Uterine smooth muscle cell (primary cell): ENCODE data around the gene TPCN1. TPM values are rescaled to one million over a fixed set of nuclear protein-coding genes. Genes with fewer than 3 reads are reported as not detected.

Source experiments
- total RNA-seq: library from RNA; depleted of rRNA; stranded (reverse); fragments of >200 nt; gene quantifications from 2 replicates; pipeline ENCODE4 v1.2.3, GENCODE V29; 2014

Gene TPCN1
- total RNA-seq, result 12.0 and 34.0 TPM in 2 replicates

DNA sequence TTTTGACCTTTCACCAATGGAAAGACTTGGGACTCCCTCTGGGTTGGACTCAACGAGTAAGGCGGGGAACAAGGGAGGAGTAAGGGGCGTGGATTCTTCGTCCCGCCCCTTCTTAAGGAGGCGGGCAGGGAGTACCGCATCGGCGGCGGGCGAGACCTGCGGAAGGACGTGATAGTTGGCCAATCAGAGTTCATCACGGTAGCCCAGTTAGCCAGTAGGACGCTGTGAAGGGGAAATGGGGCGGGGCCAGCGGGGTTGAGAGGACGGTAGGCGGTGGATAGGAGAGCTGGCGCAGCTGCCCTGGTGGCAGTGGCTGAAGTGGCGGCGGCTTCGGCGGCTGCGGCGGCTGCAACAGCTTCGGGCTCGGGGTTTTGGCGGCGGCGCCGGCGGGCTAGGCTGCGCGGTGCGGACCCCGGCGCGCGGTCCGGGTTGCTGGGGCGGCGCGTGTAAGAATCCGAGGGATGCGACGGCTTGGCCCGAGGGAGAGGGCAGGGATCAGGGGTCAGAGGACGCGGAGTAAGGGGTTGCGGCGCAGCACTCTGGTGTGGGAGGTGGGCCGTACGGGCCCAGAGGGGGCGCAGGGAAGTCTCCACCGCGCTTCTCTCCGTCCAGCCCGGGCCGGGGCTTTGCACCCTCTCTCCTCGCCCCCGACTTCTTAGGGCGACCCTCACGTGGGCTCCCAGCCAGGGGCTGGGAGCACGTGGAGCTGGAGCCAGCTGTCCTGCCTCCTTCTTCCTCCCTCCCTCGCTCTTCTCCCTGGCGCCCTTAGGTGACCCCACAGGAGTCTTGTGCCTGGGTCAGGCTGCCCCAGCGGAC, at the start of gene TPCN1:
Gene TPCN1, plus strand, starts transcription at position 284 of the 816 bp plus-strand sequence. CDS start 5,389 bp downstream, outside the sequence.

DNA sequence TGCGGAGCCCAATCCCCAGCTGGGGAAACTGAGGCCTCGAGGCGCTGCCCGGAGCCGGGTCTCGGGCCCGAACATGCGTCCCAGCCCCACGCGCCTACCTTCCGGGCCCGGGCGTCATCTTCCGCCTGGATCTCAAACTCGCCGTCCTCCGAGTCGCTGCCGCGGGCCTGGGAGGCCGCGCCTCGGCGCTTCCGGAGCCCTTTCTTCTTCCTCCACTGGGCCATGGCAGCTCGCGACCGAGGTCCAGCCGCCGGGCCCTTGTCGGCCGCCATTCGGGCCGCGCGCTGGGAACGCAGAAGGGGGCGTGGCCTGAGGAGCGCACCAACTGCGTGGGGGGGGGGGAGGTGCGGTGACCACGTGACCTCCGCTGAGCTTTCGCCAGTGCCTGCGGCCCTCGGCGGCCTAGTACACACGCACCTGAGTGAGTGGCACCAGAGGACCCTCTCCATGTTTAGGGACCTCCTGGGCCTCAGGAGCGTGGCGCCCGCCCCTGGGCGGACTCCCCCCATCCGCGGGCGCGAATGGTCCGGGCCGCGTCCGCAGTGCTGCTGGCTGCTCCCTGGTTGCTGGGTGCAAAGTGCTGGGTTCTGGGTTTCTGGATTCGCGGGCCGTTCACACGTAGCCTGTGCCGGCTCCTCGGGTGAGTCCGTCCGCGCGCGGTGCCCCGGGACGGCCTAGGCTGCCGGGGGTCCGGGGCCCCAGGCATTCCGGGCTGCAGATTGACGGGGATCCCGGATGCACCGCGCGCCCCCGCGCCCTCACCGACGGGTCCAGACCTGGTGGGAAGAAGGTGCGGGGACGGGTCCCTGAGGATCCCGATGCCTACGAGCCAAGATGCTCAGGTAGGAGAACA, 35.9 kb upstream of the TPCN1 start, which contains the start of the genes DDX54 and RITA1:
Gene DDX54, minus strand, starts transcription at position 299 of the 853 bp plus-strand sequence. Its CDS starts 27 bp downstream, at position 272.
Gene RITA1, plus strand, starts transcription at position 542 of the 853 bp plus-strand sequence. CDS start 1,026 bp downstream, outside the sequence.

DNA sequence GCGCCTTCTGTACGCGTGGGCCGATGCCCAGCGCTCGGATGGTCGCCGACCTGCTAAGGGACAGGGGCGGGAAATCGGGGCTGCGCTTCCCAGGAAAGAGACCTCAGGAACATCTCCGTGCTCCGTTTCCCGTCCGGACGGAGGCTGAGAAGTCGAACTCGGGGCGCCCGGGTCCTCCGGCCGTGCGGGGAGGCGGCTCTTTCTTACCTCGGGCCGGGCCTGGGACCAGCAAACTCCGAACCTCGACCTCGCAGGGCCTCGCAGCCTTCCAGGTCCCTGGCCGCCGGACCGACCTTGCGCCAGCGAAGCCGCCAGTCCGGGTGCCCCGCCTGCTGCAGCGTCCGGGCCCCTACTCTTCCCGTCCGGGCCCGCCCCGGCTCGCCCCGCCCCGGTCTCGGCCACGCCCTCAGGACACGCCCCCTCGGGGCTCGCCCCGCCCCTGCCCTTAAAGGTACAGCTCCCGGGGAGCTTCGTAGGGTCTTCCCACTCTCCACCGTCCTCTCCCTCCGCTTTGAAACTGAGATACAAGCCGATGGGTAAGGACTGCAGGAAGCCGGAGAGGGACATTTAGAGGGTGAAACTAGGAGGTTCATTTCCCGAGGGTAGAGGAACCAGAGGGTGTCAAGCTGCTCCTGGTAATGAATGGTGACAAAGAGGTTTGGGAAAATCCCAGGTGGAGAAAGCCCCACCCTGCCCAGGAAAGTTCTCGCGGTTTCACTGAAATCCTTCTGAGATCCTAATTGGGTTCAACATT, 113.7 kb downstream of the TPCN1 start, which contains the start of gene SLC8B1:
Gene SLC8B1, minus strand, starts transcription at position 324 of the 754 bp plus-strand sequence. CDS start 2,231 bp downstream, outside the sequence.

Other genes starting within 250 kb of the TPCN1 start
- gene OAS2, start 242.9 kb upstream of the TPCN1 start, total RNA-seq, result 0.77 and 1.1 TPM in 2 replicates
- gene DTX1, start 164.7 kb upstream of the TPCN1 start, total RNA-seq, result under 0.01 TPM in 1 of 2 replicates, not detected in the other
- not detected in 2 replicates for gene RASAL1, start 85.7 kb upstream of the TPCN1 start, total RNA-seq
- gene CFAP73, start 71.7 kb upstream of the TPCN1 start, total RNA-seq, result not detected in 2 replicates
- 36.7 and 45.6 TPM in 2 replicates for gene DDX54, start 36.0 kb upstream of the TPCN1 start, total RNA-seq
- gene RITA1, start 35.7 kb upstream of the TPCN1 start, total RNA-seq, result 14.7 and 17.5 TPM in 2 replicates
- gene SLC8B1, start 113.6 kb downstream of the TPCN1 start, total RNA-seq, result 15.2 and 20.4 TPM in 2 replicates
- gene PLBD2, start 137.1 kb downstream of the TPCN1 start, total RNA-seq, result 33.5 and 56.9 TPM in 2 replicates
- not detected in 2 replicates for gene SDS, start 182.4 kb downstream of the TPCN1 start, total RNA-seq
- gene SDSL, start 200.9 kb downstream of the TPCN1 start, total RNA-seq, result 7.5 and 18.4 TPM in 2 replicates